Stimulated activated CD4-positive, alpha-beta T cell treated with anti-CD3 and anti-CD28 coated beads, Interleukin-4, amount 100 ng/mL, for 1 hour (primary cell): ENCODE measurements around the gene HIGD2A.

Source experiments
- DNase-seq: peaks from one replicate; pipeline ENCODE4 v3.0.0-alpha.2; 2020

HIGD2A gene

GRCh38 chr5:176418251-176418650 lies 29.7 kb downstream of the HIGD2A start:
- DNase-seq = no peak

DNA sequence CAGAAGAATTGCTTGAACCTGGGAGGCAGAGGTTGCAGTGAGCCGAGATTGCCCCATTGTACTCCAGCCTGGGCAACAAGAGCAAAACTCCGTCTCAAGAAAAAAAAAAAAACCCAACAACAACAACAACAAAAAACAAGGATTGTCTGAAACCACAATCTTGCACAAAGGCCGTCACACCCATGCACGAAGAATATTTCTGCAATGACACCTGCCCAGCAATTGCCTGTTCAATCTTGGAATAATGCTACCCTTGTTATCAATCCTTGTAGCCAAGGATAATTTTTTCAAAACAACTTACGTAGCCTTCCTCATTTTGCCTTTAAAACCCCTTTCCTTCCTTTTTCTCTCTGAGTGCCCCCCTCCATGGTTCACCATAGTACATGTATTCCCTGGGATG lies 31.5 kb downstream of the HIGD2A start:
- no peak for DNase-seq

DNA sequence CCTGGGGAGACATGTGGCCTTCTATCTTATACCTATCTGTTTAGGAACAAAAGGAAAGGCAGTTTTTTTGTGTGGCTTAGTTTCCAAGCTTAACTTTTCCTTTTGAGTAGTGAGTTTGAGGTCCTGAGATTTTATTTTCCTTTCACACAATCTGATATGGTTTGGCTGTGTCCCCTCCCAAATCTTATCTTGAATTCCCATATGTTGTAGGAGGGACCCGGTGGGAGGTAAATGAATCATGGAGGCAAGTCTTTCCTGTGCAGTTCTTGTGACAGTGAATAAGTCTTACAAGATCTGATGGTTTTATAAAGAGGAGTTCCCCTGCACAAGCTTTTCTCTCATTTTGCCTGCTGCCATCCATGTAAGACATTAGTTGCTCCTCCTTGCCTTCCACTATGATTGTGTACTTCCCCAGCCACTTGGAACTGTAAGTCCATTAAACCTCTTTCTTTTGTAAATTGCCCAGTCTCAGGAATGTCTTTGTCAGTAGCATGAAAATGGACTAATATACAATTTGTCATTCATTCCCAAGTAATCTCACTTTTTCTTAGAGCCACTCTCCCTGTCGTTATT lies 32.5 kb downstream of the HIGD2A start:
- DNase-seq = no peak

DNA sequence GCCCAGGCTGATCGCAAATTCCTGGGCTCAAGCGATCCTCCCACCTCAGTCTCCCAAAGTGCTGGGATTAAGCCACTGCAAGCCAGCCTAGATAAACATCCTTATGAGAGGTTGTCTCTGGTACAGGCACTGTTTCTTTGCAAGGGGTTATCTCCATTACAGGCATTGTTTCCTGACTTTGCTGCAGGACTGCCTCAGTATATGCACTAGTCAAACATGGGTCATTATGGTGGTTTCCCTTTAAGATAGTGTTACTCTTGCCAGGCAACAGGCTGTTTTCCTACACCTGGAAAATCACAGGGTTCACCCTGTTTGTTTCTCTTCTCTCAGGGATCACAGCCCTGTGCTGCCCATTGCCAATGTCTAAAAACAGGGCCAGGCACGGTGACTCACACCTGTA lies 35.6 kb downstream of the HIGD2A start:
- DNase-seq = no peak

- DNase-seq = no peak
Observed at GRCh38 chr5:176425138-176425537, 36.6 kb downstream of the HIGD2A start.

GRCh38 chr5:176425791-176426190 lies 37.2 kb downstream of the HIGD2A start:
- DNase-seq = no peak

DNA sequence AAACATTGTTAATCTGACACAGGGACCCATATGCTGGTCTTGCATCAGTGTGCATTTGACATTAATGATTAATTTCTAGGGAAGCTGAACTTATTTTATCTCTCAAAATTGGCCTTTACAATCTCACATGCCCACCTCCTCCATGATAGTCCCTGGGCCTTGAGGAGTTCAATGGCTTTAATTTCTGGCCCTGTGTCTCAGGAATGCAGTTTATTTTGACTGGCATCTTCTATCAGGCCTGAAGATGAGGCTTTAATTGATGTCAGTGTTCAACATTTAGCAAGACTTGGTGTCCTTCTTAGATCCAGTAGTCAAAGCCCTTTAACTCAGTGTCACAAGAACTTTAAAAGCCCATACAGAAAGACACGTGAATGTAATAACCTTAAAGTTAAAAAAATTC lies 38.3 kb downstream of the HIGD2A start:
- no peak for DNase-seq

GRCh38 chr5:176427971-176428370 lies 39.4 kb downstream of the HIGD2A start:
- no peak for DNase-seq

DNA sequence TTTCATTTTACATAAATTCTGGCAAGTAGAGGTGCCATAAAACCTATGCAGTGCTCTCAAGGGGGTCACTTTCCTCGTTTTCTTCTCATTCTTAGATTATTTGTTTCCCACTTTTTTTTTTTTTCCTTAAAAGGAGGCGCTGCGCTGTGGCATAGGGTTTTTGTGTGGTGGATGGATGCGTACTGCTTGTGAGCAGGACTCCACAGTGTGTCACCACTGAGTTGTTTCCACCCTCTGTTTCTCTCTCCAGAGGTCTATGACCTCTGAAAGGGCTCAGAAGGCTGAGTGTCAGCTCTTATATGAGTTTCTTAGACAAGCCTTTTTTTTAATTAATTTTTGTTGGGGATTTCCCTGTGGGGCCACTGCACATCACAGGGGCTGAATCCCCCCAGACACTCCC lies 41.4 kb downstream of the HIGD2A start:
- DNase-seq = no peak

DNA sequence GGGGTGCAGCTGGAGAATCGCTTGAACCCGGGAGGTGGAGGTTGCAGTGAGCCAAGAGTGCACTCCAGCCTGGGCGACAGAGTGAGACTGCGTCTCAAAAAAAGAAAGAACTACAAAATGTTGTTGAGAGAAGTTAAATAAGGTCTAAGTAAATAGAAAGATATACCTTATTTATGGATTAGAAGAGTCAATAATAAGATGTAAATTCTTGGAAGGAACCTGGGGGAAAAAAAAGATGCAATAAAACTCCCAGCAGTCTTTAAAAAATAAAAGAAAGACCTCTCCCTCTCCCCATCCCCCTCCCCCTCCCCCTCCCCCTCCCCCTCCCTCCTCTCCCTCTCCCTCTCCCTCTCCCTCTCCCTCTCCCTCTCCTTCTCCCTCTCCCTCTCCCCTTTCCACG lies 44.2 kb downstream of the HIGD2A start:
- DNase-seq = no peak

DNA sequence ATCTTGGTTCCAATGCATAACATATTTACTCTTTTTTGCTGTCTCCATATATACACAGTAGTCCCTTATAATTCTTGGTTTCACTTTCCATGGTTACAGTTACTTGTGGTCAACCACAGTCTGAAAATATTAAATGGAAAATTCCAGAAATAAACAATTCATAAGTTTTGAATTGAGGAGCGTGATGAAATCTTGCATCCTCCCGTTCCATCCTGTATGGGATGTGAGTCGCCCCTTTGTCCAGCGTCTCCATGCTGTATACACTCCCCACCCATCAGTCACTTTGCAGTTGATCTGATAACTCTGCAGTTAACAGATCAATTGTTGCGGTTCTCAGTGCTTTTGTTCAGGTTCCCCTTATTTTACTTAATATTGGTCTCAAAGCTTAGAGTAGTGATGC lies 48.1 kb downstream of the HIGD2A start:
- no peak for DNase-seq

- DNase-seq = no peak
Observed at GRCh38 chr5:176438959-176439757, 50.6 kb downstream of the HIGD2A start.
